Testis (tissue), 3 donors: Measurements from ENCODE around the gene RBM4. TPM values are rescaled to one million over a fixed set of nuclear protein-coding genes. Genes with fewer than 3 reads are reported as not detected.

ENCODE experiments used
- DNase-seq: peaks from one replicate; pipeline ENCODE4 v3.0.0-alpha.2; 2019
- H3K27ac ChIP-seq, 2 donors: fragments of 200-600 bp; sonication (generic); one replicate each; pipeline ENCODE4 v1.5.1; 2019
- H3K27me3 ChIP-seq: fragments of 200-600 bp; sonication (generic); one replicate; pipeline ENCODE4 v1.5.1; 2019
- H3K36me3 ChIP-seq: fragments of 200-600 bp; sonication (generic); one replicate; pipeline ENCODE4 v1.5.1; 2017; ENCODE audit warnings: low read depth; ENCODE audit errors: missing control alignments
- H3K4me1 ChIP-seq: fragments of 200-600 bp; sonication (generic); one replicate; pipeline ENCODE4 v1.5.1; 2019
- H3K4me3 ChIP-seq, 2 donors: fragments of 200-600 bp; sonication (generic); one replicate each; pipeline ENCODE4 v1.5.1; 2017 to 2019
- H3K9me3 ChIP-seq: fragments of 200-600 bp; sonication (generic); one replicate; pipeline ENCODE4 v1.5.1; 2017
- POLR2A ChIP-seq: fragments of 450-650 bp; IDR thresholded peaks from one replicate; pipeline ENCODE4 v1.6.1; 2017; ENCODE audit warnings: antibody characterized with exemption, mild to moderate bottlenecking, moderate library complexity
- WGBS, 2 donors: methylation state at CpG; one replicate each; pipeline ENCODE4 v1.1.5; 2018; 5-methylcytosine and 5-hydroxymethylcytosine counted together
- intact Hi-C: fragments of 100-400 bp; cut with DNase I; formaldehyde crosslinking; loops from one replicate; pipeline ENCODE4 v1.15.1; 2023; ENCODE audit warnings: low total_unique reads
- polyA plus RNA-seq: library from polyadenylated mRNA; stranded (reverse); fragments of 350-450 nt; fragmentation: Illumina TruSeq; extraction: RNeasy Lipid Tissue Mini Kit (QIAGEN cat#74804); gene quantifications from one replicate; pipeline ENCODE4 v1.2.3, GENCODE V29; 2014; ENCODE audit warnings: low read depth, low replicate concordance; ENCODE audit not compliant: insufficient read depth
- total RNA-seq, 2 donors: library from RNA; depleted of rRNA; stranded (reverse); fragments of >200 nt; gene quantifications; one replicate each; pipeline ENCODE4 v1.2.3, GENCODE V29; 2016
- TF ChIP-seq, protein P1 (sequence below), 3 experiments: fragments of 450-650 bp in 2 of 3; fragments of 200-600 bp in 1 of 3; sonication (generic) in 1 of 3; IDR thresholded peaks; one replicate each; pipeline ENCODE4 v1.5.1; 2016 to 2019; ENCODE audit warnings: antibody characterized with exemption in 3 of 3, mild to moderate bottlenecking in 2 of 3, moderate library complexity in 1 of 3

RBM4 gene
- total and polyA plus RNA-seq, 3 donors from 2014 or later = 95.2 to 137 (median 123) TPM

DNA sequence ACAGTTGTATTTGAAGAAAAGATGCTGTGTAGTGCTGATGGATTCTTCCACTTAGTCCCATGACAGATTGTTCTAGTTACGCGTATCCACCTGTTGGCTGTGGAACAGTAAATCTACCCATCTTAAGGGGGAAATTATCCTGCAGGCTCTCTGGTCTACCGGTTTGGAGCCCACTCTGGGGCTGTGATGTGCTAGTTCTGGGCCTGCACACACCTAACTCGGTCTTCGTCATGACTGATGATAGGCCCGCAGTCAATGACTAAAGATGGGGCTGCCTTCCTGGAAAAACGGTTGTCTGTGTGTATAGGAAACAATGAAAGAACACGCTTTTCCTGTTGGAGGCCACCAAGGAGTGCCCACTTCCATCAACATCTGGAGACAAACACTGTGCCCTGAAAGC lies 45.4 kb downstream of the RBM4 start:
- no peak for DNase-seq
- WGBS, 2 donors = 91 to 94% methylated on average over 8 of the region's 8 CpGs
- TF ChIP-seq, protein P1, sequence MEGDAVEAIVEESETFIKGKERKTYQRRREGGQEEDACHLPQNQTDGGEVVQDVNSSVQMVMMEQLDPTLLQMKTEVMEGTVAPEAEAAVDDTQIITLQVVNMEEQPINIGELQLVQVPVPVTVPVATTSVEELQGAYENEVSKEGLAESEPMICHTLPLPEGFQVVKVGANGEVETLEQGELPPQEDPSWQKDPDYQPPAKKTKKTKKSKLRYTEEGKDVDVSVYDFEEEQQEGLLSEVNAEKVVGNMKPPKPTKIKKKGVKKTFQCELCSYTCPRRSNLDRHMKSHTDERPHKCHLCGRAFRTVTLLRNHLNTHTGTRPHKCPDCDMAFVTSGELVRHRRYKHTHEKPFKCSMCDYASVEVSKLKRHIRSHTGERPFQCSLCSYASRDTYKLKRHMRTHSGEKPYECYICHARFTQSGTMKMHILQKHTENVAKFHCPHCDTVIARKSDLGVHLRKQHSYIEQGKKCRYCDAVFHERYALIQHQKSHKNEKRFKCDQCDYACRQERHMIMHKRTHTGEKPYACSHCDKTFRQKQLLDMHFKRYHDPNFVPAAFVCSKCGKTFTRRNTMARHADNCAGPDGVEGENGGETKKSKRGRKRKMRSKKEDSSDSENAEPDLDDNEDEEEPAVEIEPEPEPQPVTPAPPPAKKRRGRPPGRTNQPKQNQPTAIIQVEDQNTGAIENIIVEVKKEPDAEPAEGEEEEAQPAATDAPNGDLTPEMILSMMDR (IDR thresholded peaks at IDR 0.05) = no peak
- TF ChIP-seq POLR2A = no peak
- H3K4me3 ChIP-seq = no peak overlapping the region
- intact Hi-C loops = no loop called here
- no peaks in the 10 kb centered on the region for H3K27me3 ChIP-seq
- H3K9me3 ChIP-seq = no peaks in the 10 kb centered on the region
- no peaks in the 10 kb centered on the region for H3K36me3 ChIP-seq
- H3K4me1 ChIP-seq = peaks cover under 1% of the 10 kb centered on the region
- H3K27ac ChIP-seq = no peak overlapping the region

DNA sequence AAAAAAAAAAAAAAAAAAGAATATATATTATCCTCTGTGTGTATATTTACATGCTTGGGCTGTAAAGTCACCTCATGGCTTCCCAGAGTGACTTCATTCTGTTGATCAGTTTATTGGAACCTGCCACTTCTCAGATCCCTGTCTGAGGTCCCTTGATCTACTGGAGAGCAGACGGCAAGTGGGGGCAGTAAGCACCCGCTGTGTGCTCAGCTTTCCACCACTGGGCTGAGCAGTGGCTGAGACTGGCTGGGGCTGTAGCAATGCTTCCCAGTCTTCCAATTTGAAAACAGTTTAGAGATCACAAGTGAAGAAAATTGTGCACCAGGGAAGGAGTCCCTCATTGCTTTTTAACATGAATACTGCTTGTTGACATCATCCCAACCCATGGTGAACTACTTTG lies 46.1 kb downstream of the RBM4 start:
- no peaks in the 10 kb centered on the region for H3K27me3 ChIP-seq
- H3K27ac ChIP-seq = no peak overlapping the region
- no peak for DNase-seq
- H3K4me1 ChIP-seq = no peaks in the 10 kb centered on the region
- intact Hi-C loops = no loop called here
- H3K36me3 ChIP-seq = no peaks in the 10 kb centered on the region
- no peaks in the 10 kb centered on the region for H3K9me3 ChIP-seq
- no peak for TF ChIP-seq POLR2A
- TF ChIP-seq, protein P1 (IDR thresholded peaks at IDR 0.05) = no peak
- H3K4me3 ChIP-seq = no peak overlapping the region
- 92% methylated on average over 2 of the region's 2 CpGs for WGBS, 2 donors

DNA sequence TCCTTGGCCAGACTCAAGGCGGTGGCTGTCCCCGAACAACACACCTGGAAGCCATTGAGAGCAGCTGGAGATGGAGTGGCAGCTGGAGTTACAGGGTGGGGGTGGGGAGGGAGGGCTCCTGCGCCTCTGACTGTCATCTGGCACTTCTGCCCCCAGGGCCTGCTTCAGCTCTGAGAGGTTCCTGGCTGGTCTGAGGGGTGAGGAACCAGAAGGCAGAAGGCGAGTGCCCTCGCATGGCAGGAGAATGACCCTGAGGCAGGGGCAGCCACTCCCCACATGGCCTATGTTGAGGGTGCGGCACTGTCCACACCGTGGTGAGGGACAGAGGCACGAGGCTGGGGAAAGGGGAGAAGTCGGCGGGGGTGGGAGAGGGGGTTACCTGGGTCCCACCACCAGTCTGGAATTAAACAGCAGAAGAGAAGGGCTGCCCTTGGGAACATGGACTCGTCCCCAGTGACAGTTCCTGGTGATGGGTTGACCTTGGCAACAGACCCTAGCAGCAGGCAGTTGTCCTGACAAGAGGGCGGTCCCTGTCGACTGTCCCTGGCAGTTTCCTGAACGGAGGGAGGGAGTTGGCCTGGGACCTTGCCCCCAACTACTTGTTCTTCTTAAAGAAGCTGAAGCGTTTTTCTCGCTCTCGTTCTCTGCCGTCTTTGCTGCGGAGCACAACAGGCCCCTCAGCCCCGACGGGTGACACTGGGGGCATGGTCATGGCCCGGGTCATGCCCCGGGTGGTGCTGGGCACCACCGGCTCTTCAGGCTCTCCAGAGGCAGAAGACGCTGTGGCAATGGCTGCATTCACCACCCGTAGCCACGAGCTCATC lies 47.0 kb downstream of the RBM4 start:
- TF ChIP-seq, protein P1 (IDR thresholded peaks at IDR 0.05) = no peak
- no peak for TF ChIP-seq POLR2A
- H3K27me3 ChIP-seq = no peaks in the 10 kb centered on the region
- intact Hi-C loops = no loop called here
- H3K4me3 ChIP-seq = no peak overlapping the region
- no peaks in the 10 kb centered on the region for H3K36me3 ChIP-seq
- no peak for DNase-seq
- H3K9me3 ChIP-seq = no peaks in the 10 kb centered on the region
- no peaks in the 10 kb centered on the region for H3K4me1 ChIP-seq
- 78 to 84% methylated on average over 27 of the region's 27 CpGs for WGBS, 2 donors
- no peak overlapping the region for H3K27ac ChIP-seq

DNA sequence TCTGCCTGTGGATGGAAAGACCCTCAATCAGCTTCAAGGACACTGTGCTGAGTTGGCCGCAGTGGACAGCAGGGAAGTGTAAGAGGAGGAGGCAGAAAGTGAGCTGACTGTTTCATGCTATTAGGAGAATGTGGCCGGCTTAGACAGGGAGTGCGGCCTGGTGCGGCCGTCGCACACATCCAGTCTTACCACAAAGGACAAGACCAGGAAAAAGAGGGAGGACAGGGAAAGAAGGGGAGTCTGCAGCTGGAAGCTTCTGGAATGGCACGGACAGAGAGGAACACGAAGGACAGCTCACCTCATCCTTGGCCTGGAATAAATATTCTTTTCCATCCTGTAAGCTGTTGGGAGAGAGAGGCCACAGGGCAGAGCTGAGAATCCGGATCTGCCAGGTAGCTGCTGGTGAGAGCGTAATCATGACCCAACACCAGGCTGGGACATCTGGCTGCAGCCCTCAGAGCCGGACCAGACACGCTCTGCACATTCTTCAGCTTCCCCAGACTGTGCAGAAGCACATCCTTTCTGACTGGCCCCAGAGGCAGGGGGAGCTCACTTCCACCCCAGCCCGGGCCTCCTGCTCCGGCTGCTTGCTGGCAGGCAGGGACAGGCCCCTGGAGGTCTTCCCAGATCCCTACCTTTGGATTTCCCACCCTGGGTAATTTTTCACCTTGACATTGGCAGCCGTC lies 47.7 kb downstream of the RBM4 start:
- WGBS, 2 donors = 71 to 74% methylated on average over 14 to 15 of the region's 15 CpGs
- Histone ChIP-seq H3K4me3 (no peak overlapping the region), H3K27ac (no peak overlapping the region), H3K27me3 (no peaks in the 10 kb centered on the region), H3K4me1 (no peaks in the 10 kb centered on the region), H3K9me3 (no peaks in the 10 kb centered on the region), H3K36me3 (no peaks in the 10 kb centered on the region)
- intact Hi-C loops = no loop called here
- no peak for DNase-seq
- TF ChIP-seq, protein P1 (IDR thresholded peaks at IDR 0.05) = no peak
- TF ChIP-seq POLR2A = no peak
